HepG2 (cell line): ENCODE results near the gene KANK3. TPM values are rescaled to one million over a fixed set of nuclear protein-coding genes. Genes with fewer than 3 reads are reported as not detected.

Experiments used
- CHD2 ChIP-seq: IDR thresholded peaks from 2 replicates; pipeline ENCODE4 v1.6.1; 2011; ENCODE audit warnings: low read depth, low read length, improper control_type of control experiment
- MBNL3 ChIP-seq: fragments of 250-450 bp; sonication (Bioruptor Pico); conservative IDR thresholded peaks from 2 replicates; pipeline ENCODE4 v1.8.0; 2022; ENCODE audit warnings: mild to moderate bottlenecking, inconsistent platforms
- MTF1 ChIP-seq: sonication (generic); formaldehyde crosslinking; IDR thresholded peaks from 2 replicates; pipeline ENCODE4 v1.5.0; 2020; ENCODE audit warnings: missing genetic modification reagents
- PLRG1 ChIP-seq: fragments of 450-650 bp; conservative IDR thresholded peaks from 2 replicates; pipeline ENCODE4 v1.6.1; 2016
- SETDB1 ChIP-seq: sonication (generic); formaldehyde crosslinking; IDR thresholded peaks from 2 replicates; pipeline ENCODE4 v1.5.1; 2020; ENCODE audit warnings: missing genetic modification reagents, mild to moderate bottlenecking, borderline replicate concordance
- SMAD9 ChIP-seq: sonication (generic); formaldehyde crosslinking; IDR thresholded peaks from 2 replicates; pipeline ENCODE4 v1.5.1; 2020; ENCODE audit warnings: mild to moderate bottlenecking, missing genetic modification reagents
- SRSF4 ChIP-seq: fragments of 200-400 bp; formaldehyde crosslinking; IDR thresholded peaks from one replicate; pipeline ENCODE4 v1.6.1; 2018; ENCODE audit warnings: mild to moderate bottlenecking, low read depth, low read length, moderate library complexity; ENCODE audit not compliant: poor library complexity, severe bottlenecking
- YEATS2 ChIP-seq: sonication (generic); formaldehyde crosslinking; IDR thresholded peaks from 2 replicates; pipeline ENCODE4 v1.4.0; 2020; ENCODE audit warnings: missing genetic modification reagents, borderline replicate concordance
- ZBTB21 ChIP-seq: sonication (generic); formaldehyde crosslinking; IDR thresholded peaks from 2 replicates; pipeline ENCODE4 v1.4.0; 2020; ENCODE audit warnings: missing genetic modification reagents
- ZBTB7B ChIP-seq: sonication (generic); formaldehyde crosslinking; IDR thresholded peaks from 2 replicates; pipeline ENCODE4 v1.4.0; 2020; ENCODE audit warnings: missing genetic modification reagents
- ZNF292 ChIP-seq: sonication (generic); formaldehyde crosslinking; IDR thresholded peaks from 2 replicates; pipeline ENCODE4 v1.8.1; 2022; ENCODE audit warnings: mild to moderate bottlenecking, low read depth, missing genetic modification reagents, borderline replicate concordance
- ZNF382 ChIP-seq: sonication (generic); formaldehyde crosslinking; IDR thresholded peaks from 2 replicates; pipeline ENCODE4 v1.5.0; 2020; ENCODE audit warnings: missing genetic modification reagents, mild to moderate bottlenecking, borderline replicate concordance
- ZNF446 ChIP-seq: sonication (generic); formaldehyde crosslinking; IDR thresholded peaks from 2 replicates; pipeline ENCODE4 v1.5.0; 2020; ENCODE audit warnings: mild to moderate bottlenecking, missing genetic modification reagents
- ZNF547 ChIP-seq: sonication (generic); formaldehyde crosslinking; IDR thresholded peaks from 2 replicates; pipeline ENCODE4 v1.5.1; 2020; ENCODE audit warnings: mild to moderate bottlenecking, missing genetic modification reagents
- ZNF557 ChIP-seq: sonication (generic); formaldehyde crosslinking; IDR thresholded peaks from 2 replicates; pipeline ENCODE4 v1.4.0; 2020; ENCODE audit warnings: missing genetic modification reagents
- ZNF577 ChIP-seq: sonication (generic); formaldehyde crosslinking; IDR thresholded peaks from 2 replicates; pipeline ENCODE4 v1.4.0; 2020; ENCODE audit warnings: mild to moderate bottlenecking, low read depth, missing genetic modification reagents, borderline replicate concordance
- ZNF790 ChIP-seq: sonication (generic); formaldehyde crosslinking; IDR thresholded peaks from 2 replicates; pipeline ENCODE4 v1.8.0; 2022; ENCODE audit warnings: missing genetic modification reagents, mild to moderate bottlenecking, borderline replicate concordance
- polyA plus RNA-seq, 8 experiments: library from polyadenylated mRNA; depleted of rRNA in 3 of 8; stranded (reverse) in 7 of 8; unstranded in 1 of 8; fragments of >200 nt; fragmentation: Illumina TruSeq in 4 of 8; extraction: Trizol in 4 of 8; gene quantifications; 2 replicates each; pipeline versions ENCODE4 v1.2.1 to v1.2.3, GENCODE V29; 2011 to 2016; ENCODE audit warnings: low read depth in 4 of 8, missing spikeins in 1 of 8, mixed read lengths in 1 of 8; ENCODE audit not compliant: insufficient read depth in 1 of 8
- total RNA-seq, 5 experiments: library from RNA; depleted of rRNA; stranded (reverse); fragments of >200 nt; fragmentation: Illumina TruSeq; extraction: Trizol; gene quantifications; 2 replicates each; pipeline ENCODE4 v1.2.3, GENCODE V29; 2016; ENCODE audit warnings: low read depth in 1 of 5
- TF ChIP-seq, protein P1 (sequence below): sonication (generic); formaldehyde crosslinking; IDR thresholded peaks from 2 replicates; pipeline ENCODE4 v1.4.0; 2020; ENCODE audit warnings: missing genetic modification reagents
- TF ChIP-seq, protein P2 (sequence below): IDR thresholded peaks from 2 replicates; pipeline ENCODE4 v1.6.1; 2012; ENCODE audit warnings: low read depth, low read length, improper control_type of control experiment
- TF ChIP-seq, protein P3 (sequence below): sonication (generic); formaldehyde crosslinking; IDR thresholded peaks from 2 replicates; pipeline ENCODE4 v1.4.0; 2020; ENCODE audit warnings: missing genetic modification reagents
- TF ChIP-seq, protein P4 (sequence below): sonication (generic); formaldehyde crosslinking; IDR thresholded peaks from 2 replicates; pipeline ENCODE4 v1.4.0; 2020; ENCODE audit warnings: missing genetic modification reagents, mild to moderate bottlenecking, borderline replicate concordance

The KANK3 gene
- total and polyA plus RNA-seq, 2 of the 13 experiments (the other 11 are each of a cell fraction or from before 2014, with no cell fraction given), result 0.15 to 0.20 TPM

DNA sequence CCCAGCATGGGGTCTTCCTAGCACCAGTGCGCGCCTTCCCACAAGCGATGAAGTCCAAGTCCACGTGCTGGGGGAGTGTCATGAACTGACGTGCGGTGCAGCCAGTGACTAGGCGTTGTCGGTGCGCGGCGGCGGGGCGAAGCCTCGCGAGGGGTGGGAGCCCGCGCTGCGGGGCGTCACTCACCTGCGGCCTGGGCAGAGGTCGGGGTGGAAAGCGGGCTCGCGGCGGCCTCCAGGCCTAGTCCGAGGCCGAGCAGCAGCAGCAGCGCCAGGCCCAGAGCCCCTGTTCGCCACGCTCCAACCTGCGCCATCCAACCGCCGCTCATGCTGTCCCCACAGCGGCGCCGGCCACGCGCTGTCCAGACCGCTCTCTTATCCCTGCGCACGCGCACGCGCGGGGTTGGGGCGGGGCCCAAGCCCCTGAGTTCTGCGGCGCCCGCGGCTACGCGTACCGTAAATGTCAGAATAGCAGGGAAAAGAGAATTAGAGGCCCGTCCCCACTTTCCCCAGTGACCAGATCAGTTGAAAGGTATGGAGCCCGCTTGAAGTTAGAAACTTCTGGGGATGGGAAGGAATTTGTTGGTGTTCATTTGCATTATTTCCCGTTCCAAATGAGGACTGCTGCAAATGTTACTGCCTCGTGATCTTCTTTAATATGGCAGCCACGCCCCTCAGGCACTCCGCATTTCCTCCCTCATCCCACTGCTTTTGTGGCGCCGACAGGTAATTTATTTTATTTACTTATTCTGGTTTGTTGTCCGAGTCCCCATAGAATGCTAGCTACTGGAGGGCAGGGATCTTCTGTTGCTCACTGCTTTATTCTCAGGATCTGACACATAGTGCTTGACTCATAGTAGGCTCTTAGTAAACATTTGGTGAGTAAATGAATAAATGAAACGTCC lies 34.8 kb downstream of the KANK3 start, which contains the start of gene CD320 (continued):
- TF ChIP-seq, protein P1, sequence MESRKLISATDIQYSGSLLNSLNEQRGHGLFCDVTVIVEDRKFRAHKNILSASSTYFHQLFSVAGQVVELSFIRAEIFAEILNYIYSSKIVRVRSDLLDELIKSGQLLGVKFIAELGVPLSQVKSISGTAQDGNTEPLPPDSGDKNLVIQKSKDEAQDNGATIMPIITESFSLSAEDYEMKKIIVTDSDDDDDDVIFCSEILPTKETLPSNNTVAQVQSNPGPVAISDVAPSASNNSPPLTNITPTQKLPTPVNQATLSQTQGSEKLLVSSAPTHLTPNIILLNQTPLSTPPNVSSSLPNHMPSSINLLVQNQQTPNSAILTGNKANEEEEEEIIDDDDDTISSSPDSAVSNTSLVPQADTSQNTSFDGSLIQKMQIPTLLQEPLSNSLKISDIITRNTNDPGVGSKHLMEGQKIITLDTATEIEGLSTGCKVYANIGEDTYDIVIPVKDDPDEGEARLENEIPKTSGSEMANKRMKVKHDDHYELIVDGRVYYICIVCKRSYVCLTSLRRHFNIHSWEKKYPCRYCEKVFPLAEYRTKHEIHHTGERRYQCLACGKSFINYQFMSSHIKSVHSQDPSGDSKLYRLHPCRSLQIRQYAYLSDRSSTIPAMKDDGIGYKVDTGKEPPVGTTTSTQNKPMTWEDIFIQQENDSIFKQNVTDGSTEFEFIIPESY (CRISPR knock-in tag), result peak; percentile 44; the same call in 1 of the 2 replicates
- TF ChIP-seq ZNF790 (CRISPR knock-in tag) (peak; percentile 28; the same call in 1 of the 2 replicates), YEATS2 (CRISPR knock-in tag) (peak; percentile 84), ZNF557 (CRISPR knock-in tag) (peak; percentile 86; the same call in 1 of the 2 replicates), ZNF292 (peak; percentile 77; the same call in 1 of the 2 replicates), MTF1 (CRISPR knock-in tag) (0 out of 2 replicates have a peak, but pooled peaks have one; percentile 55), PLRG1 (no peak), ZNF577 (CRISPR knock-in tag) (no peak), CHD2 (peak; percentile 94), ZBTB21 (CRISPR knock-in tag) (no peak; the same call in 1 of the 2 replicates), ZNF382 (CRISPR knock-in tag) (no peak), SMAD9 (no peak; the same call in 1 of the 2 replicates), MBNL3 (no peak), SETDB1 (CRISPR knock-in tag) (no peak), SRSF4 (no peak), ZBTB7B (CRISPR knock-in tag) (0 out of 2 replicates have a peak, but pooled peaks have one; percentile 26), ZNF547 (peak; percentile 99), ZNF446 (CRISPR knock-in tag) (peak; percentile 73; the same call in 1 of the 2 replicates)
- TF ChIP-seq, protein P2, sequence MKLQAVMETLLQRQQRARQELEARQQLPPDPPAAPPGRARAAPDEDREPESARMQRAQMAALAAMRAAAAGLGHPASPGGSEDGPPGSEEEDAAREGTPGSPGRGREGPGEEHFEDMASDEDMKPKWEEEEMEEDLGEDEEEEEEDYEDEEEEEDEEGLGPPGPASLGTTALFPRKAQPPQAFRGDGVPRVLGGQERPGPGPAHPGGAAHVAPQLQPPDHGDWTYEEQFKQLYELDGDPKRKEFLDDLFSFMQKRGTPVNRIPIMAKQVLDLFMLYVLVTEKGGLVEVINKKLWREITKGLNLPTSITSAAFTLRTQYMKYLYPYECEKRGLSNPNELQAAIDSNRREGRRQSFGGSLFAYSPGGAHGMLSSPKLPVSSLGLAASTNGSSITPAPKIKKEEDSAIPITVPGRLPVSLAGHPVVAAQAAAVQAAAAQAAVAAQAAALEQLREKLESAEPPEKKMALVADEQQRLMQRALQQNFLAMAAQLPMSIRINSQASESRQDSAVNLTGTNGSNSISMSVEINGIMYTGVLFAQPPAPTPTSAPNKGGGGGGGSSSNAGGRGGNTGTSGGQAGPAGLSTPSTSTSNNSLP, result no peak; the same call in 1 of the 2 replicates
- TF ChIP-seq, protein P3, sequence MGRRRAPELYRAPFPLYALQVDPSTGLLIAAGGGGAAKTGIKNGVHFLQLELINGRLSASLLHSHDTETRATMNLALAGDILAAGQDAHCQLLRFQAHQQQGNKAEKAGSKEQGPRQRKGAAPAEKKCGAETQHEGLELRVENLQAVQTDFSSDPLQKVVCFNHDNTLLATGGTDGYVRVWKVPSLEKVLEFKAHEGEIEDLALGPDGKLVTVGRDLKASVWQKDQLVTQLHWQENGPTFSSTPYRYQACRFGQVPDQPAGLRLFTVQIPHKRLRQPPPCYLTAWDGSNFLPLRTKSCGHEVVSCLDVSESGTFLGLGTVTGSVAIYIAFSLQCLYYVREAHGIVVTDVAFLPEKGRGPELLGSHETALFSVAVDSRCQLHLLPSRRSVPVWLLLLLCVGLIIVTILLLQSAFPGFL (CRISPR knock-in tag), result 0 out of 2 replicates have a peak, but pooled peaks have one; percentile 83
- TF ChIP-seq, protein P4, sequence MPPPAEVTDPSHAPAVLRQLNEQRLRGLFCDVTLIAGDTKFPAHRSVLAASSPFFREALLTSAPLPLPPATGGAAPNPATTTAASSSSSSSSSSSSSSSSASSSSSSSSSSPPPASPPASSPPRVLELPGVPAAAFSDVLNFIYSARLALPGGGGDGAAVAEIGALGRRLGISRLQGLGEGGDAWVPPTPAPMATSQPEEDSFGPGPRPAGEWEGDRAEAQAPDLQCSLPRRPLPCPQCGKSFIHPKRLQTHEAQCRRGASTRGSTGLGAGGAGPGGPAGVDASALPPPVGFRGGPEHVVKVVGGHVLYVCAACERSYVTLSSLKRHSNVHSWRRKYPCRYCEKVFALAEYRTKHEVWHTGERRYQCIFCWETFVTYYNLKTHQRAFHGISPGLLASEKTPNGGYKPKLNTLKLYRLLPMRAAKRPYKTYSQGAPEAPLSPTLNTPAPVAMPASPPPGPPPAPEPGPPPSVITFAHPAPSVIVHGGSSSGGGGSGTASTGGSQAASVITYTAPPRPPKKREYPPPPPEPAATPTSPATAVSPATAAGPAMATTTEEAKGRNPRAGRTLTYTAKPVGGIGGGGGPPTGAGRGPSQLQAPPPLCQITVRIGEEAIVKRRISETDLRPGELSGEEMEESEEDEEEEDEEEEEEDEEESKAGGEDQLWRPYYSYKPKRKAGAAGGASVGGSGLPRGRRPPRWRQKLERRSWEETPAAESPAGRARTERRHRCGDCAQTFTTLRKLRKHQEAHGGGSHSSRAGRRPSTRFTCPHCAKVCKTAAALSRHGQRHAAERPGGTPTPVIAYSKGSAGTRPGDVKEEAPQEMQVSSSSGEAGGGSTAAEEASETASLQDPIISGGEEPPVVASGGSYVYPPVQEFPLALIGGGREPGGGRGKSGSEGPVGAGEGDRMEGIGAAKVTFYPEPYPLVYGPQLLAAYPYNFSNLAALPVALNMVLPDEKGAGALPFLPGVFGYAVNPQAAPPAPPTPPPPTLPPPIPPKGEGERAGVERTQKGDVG (CRISPR knock-in tag), result no peak
